Naive thymus-derived CD4-positive, alpha-beta T cell (primary cell): ENCODE results near the gene ACTA2. TPM values are rescaled to one million over a fixed set of nuclear protein-coding genes. Genes with fewer than 3 reads are reported as not detected.

Experiments
- ATAC-seq: fragments of 150-1000 bp; cut with Tn5 transposase; 2 replicates; pipeline ENCODE4 v1.10.0; 2021; ENCODE audit warnings: mild to moderate bottlenecking, moderate library complexity
- CTCF ChIA-PET: fragments of 350-600 bp; sonication (Branson Sonifier 250); formaldehyde crosslinking; loops from one replicate; lab custom pipeline; 2021; ENCODE audit warnings: antibody characterized with exemption; lab: Charles Lee
- POLR2A ChIA-PET: fragments of 350-600 bp; sonication (Branson Sonifier 250); formaldehyde crosslinking; loops from one replicate; lab custom pipeline; 2021; ENCODE audit warnings: antibody characterized with exemption, inconsistent platforms; lab: Charles Lee
- DNase-seq, 9 donors: peaks; one replicate each; pipeline versions ENCODE4 v3.0.0 to v3.0.0-alpha.2; 2020 to 2022; ENCODE audit warnings: mixed read lengths in 1 of 9
- H3K27ac ChIP-seq: one replicate; pipeline ENCODE4 v1.7.0; 2013; ENCODE audit warnings: mild to moderate bottlenecking, low read depth, low read length, moderate library complexity
- H3K27me3 ChIP-seq, 2 donors: one replicate each; pipeline ENCODE4 v1.7.0; 2013; ENCODE audit warnings: low read length in 2 of 2, mild to moderate bottlenecking in 2 of 2, moderate library complexity in 2 of 2; ENCODE audit not compliant: control insufficient read depth in 2 of 2, insufficient read depth in 2 of 2
- H3K36me3 ChIP-seq, 3 experiments: 1 replicate in 2 of 3; 2 replicates in 1 of 3; pipeline ENCODE4 v1.7.0; 2013; ENCODE audit warnings: low read length in 3 of 3, mild to moderate bottlenecking in 3 of 3, moderate library complexity in 1 of 3; ENCODE audit not compliant: insufficient read depth in 3 of 3, control insufficient read depth in 2 of 3
- H3K4me1 ChIP-seq, 2 donors: one replicate each; pipeline ENCODE4 v1.7.0; 2013; ENCODE audit warnings: low read length in 2 of 2, mild to moderate bottlenecking in 2 of 2, moderate library complexity in 1 of 2; ENCODE audit not compliant: control insufficient read depth in 2 of 2, insufficient read depth in 2 of 2
- H3K4me3 ChIP-seq: 2 replicates; pipeline ENCODE4 v1.7.0; 2013; ENCODE audit warnings: mild to moderate bottlenecking, low read length
- H3K9me3 ChIP-seq, 3 experiments: 1 replicate in 2 of 3; 2 replicates in 1 of 3; pipeline ENCODE4 v1.7.0; 2013; ENCODE audit warnings: low read length in 3 of 3; ENCODE audit not compliant: control insufficient read depth in 2 of 3
- H3K27ac Mint-ChIP-seq, 9 donors: one replicate each; pipeline ENCODE4 v1.8.0; 2020 to 2022; ENCODE audit warnings: mixed read lengths in 9 of 9, mild to moderate bottlenecking in 8 of 9, moderate library complexity in 5 of 9, inconsistent platforms in 2 of 9
- H3K27me3 Mint-ChIP-seq, 5 donors: one replicate each; pipeline ENCODE4 v1.8.0; 2021 to 2022; ENCODE audit warnings: mixed read lengths in 5 of 5, mild to moderate bottlenecking in 1 of 5
- H3K36me3 Mint-ChIP-seq, 5 donors: one replicate each; pipeline ENCODE4 v1.8.0; 2020 to 2022; ENCODE audit warnings: mixed read lengths in 5 of 5, mild to moderate bottlenecking in 3 of 5, inconsistent platforms in 1 of 5
- H3K4me1 Mint-ChIP-seq, 7 donors: one replicate each; pipeline ENCODE4 v1.8.0; 2020 to 2022; ENCODE audit warnings: mixed read lengths in 7 of 7, mild to moderate bottlenecking in 3 of 7, inconsistent platforms in 1 of 7
- H3K4me3 Mint-ChIP-seq, 10 donors: one replicate each; pipeline ENCODE4 v1.8.0; 2020 to 2022; ENCODE audit warnings: mild to moderate bottlenecking in 10 of 10, mixed read lengths in 10 of 10, moderate library complexity in 6 of 10, inconsistent platforms in 2 of 10
- H3K9me3 Mint-ChIP-seq, 11 donors: one replicate each; pipeline ENCODE4 v1.8.0; 2020 to 2022; ENCODE audit warnings: mixed read lengths in 11 of 11, mild to moderate bottlenecking in 4 of 11, inconsistent platforms in 1 of 11, moderate library complexity in 1 of 11
- intact Hi-C, 2 donors: fragments of 100-400 bp; cut with micrococcal nuclease; formaldehyde crosslinking; loops; one replicate each; pipeline ENCODE4 v1.15.1; 2023
- polyA plus RNA-seq, 2 donors: library from polyadenylated mRNA; unstranded; fragments of 300-500 nt; fragmentation: Illumina TruSeq; gene quantifications; one replicate each; pipeline ENCODE4 v1.2.3, GENCODE V29; 2021
- total RNA-seq, 6 experiments: library from RNA in 5 of 6; stranded (reverse) in 5 of 6; gene quantifications; 1 replicate in 5 of 6; 2 replicates in 1 of 6; pipeline ENCODE4 v1.2.3 and lab custom pipeline; 2021 to 2026

The ACTA2 gene
- total and polyA plus RNA-seq, 7 experiments from 2014 or later: 0.56 to 12.0 (median 1.3) TPM

GRCh38 chr10:88916231-88916630, 36.3 kb downstream of the ACTA2 start:
- DNase-seq: no peak
- Mint-ChIP-seq H3K27me3 (no peaks in the 10 kb centered on the region), H3K36me3 (peaks cover 6 to 58% (median 28%) of the 10 kb centered on the region in 5 donors), H3K4me1 (peaks cover 0 to 13% (median 0%) of the 10 kb centered on the region in 7 donors), H3K27ac (peak overlapping the region in 2 of 9 donors; percentile 14 to 34), H3K4me3 (no peak overlapping the region), H3K9me3 (no peaks in the 10 kb centered on the region)
- H3K27me3 ChIP-seq: no peaks in the 10 kb centered on the region
- intact Hi-C loops: loop anchor here in 1 of 2 donors (2.0 kb wide), 1 partner anchor 15 kb away; no protein-coding TSS in a partner anchor
- H3K4me1 ChIP-seq: no peaks in the 10 kb centered on the region
- POLR2A ChIA-PET: no interaction called here
- no peaks in the 10 kb centered on the region for H3K9me3 ChIP-seq
- CTCF ChIA-PET: no interaction called here
- no peak for ATAC-seq
- no peak overlapping the region for H3K27ac ChIP-seq
- H3K4me3 ChIP-seq: no peak overlapping the region
- H3K36me3 ChIP-seq: peaks cover 7 to 31% (median 10%) of the 10 kb centered on the region in 3 experiments

GRCh38 chr10:88915781-88916180, 36.8 kb downstream of the ACTA2 start:
- intact Hi-C loops: loop anchor here in 1 of 2 donors (2.0 kb wide), 1 partner anchor 15 kb away; no protein-coding TSS in a partner anchor
- Histone ChIP-seq H3K27me3 (no peaks in the 10 kb centered on the region), H3K4me1 (no peaks in the 10 kb centered on the region), H3K27ac (no peak overlapping the region), H3K4me3 (no peak overlapping the region), H3K36me3 (peaks cover 7 to 31% (median 10%) of the 10 kb centered on the region in 3 experiments), H3K9me3 (no peaks in the 10 kb centered on the region)
- POLR2A ChIA-PET: no interaction called here
- DNase-seq (no peak), ATAC-seq (no peak)
- Mint-ChIP-seq H3K4me1 (peaks cover 0 to 13% (median 0%) of the 10 kb centered on the region in 7 donors), H3K27me3 (no peaks in the 10 kb centered on the region), H3K4me3 (no peak overlapping the region), H3K9me3 (no peaks in the 10 kb centered on the region), H3K36me3 (peaks cover 6 to 59% (median 30%) of the 10 kb centered on the region in 5 donors), H3K27ac (peak overlapping the region in 4 of 9 donors; percentile 7 to 39 (median 24))
- CTCF ChIA-PET: no interaction called here

GRCh38 chr10:88913788-88914187, 38.8 kb downstream of the ACTA2 start:
- Histone ChIP-seq H3K4me1 (no peaks in the 10 kb centered on the region), H3K27me3 (no peaks in the 10 kb centered on the region), H3K4me3 (no peak overlapping the region), H3K27ac (no peak overlapping the region), H3K36me3 (peaks cover 7 to 36% (median 14%) of the 10 kb centered on the region in 3 experiments), H3K9me3 (no peaks in the 10 kb centered on the region)
- Mint-ChIP-seq H3K4me3 (no peak overlapping the region), H3K36me3 (peaks cover 6 to 56% (median 30%) of the 10 kb centered on the region in 5 donors), H3K4me1 (peaks cover 0 to 13% (median 0%) of the 10 kb centered on the region in 7 donors), H3K27me3 (no peaks in the 10 kb centered on the region), H3K9me3 (no peaks in the 10 kb centered on the region), H3K27ac (no peak overlapping the region)
- ATAC-seq: no peak
- intact Hi-C loops: no loop called here
- DNase-seq: no peak
- ChIA-PET POLR2A (no interaction called here), CTCF (no interaction called here)

GRCh38 chr10:88913127-88913526, 39.4 kb downstream of the ACTA2 start:
- ChIA-PET POLR2A (no interaction called here), CTCF (no interaction called here)
- Histone ChIP-seq H3K36me3 (peaks cover 7 to 31% (median 14%) of the 10 kb centered on the region in 3 experiments), H3K4me1 (no peaks in the 10 kb centered on the region), H3K4me3 (no peak overlapping the region), H3K9me3 (no peaks in the 10 kb centered on the region), H3K27ac (no peak overlapping the region), H3K27me3 (no peaks in the 10 kb centered on the region)
- DNase-seq (no peak), ATAC-seq (no peak)
- intact Hi-C loops: no loop called here
- H3K4me1 Mint-ChIP-seq: peaks cover 0 to 16% (median 0%) of the 10 kb centered on the region in 7 donors
- no peaks in the 10 kb centered on the region for H3K27me3 Mint-ChIP-seq
- H3K27ac Mint-ChIP-seq: no peak overlapping the region
- H3K36me3 Mint-ChIP-seq: peaks cover 6 to 62% (median 30%) of the 10 kb centered on the region in 5 donors
- no peak overlapping the region for H3K4me3 Mint-ChIP-seq
- H3K9me3 Mint-ChIP-seq: no peaks in the 10 kb centered on the region

- H3K4me3 ChIP-seq: no peak overlapping the region
- intact Hi-C loops: no loop called here
- DNase-seq (no peak), ATAC-seq (no peak)
- H3K27ac ChIP-seq: no peak overlapping the region
- Mint-ChIP-seq H3K9me3 (no peaks in the 10 kb centered on the region), H3K27ac (peak overlapping the region in 1 of 9 donors; percentile 43), H3K4me1 (peaks cover 0 to 20% (median 0%) of the 10 kb centered on the region in 7 donors), H3K27me3 (no peaks in the 10 kb centered on the region), H3K4me3 (no peak overlapping the region), H3K36me3 (peaks cover 8 to 56% (median 33%) of the 10 kb centered on the region in 5 donors)
- ChIA-PET CTCF (no interaction called here), POLR2A (no interaction called here)
- H3K9me3 ChIP-seq: no peaks in the 10 kb centered on the region
- H3K27me3 ChIP-seq: no peaks in the 10 kb centered on the region
- H3K36me3 ChIP-seq: peaks cover 7 to 28% (median 9%) of the 10 kb centered on the region in 3 experiments
- no peaks in the 10 kb centered on the region for H3K4me1 ChIP-seq
These were observed 40.7 kb downstream of the ACTA2 start for GRCh38 chr10:88911851-88912250.

GRCh38 chr10:88911116-88911515, 41.5 kb downstream of the ACTA2 start:
- H3K27ac ChIP-seq: no peak overlapping the region
- Mint-ChIP-seq H3K27me3 (no peaks in the 10 kb centered on the region), H3K4me1 (peaks cover 0 to 21% (median 0%) of the 10 kb centered on the region in 7 donors), H3K27ac (peak overlapping the region in 3 of 9 donors; percentile 14 to 43 (median 34)), H3K4me3 (no peak overlapping the region), H3K36me3 (peaks cover 10 to 57% (median 36%) of the 10 kb centered on the region in 5 donors), H3K9me3 (no peaks in the 10 kb centered on the region)
- peaks cover 7 to 32% (median 9%) of the 10 kb centered on the region in 3 experiments for H3K36me3 ChIP-seq
- DNase-seq (no peak), ATAC-seq (no peak)
- no peaks in the 10 kb centered on the region for H3K27me3 ChIP-seq
- no peak overlapping the region for H3K4me3 ChIP-seq
- no peaks in the 10 kb centered on the region for H3K9me3 ChIP-seq
- ChIA-PET CTCF (no interaction called here), POLR2A (interaction anchor here (1.5 kb wide), 1 partner anchor 30 kb away, joined by 6 read pairs; no protein-coding TSS in a partner anchor)
- intact Hi-C loops: no loop called here
- H3K4me1 ChIP-seq: no peaks in the 10 kb centered on the region

GRCh38 chr10:88908194-88908593, 44.4 kb downstream of the ACTA2 start:
- H3K4me3 Mint-ChIP-seq: no peak overlapping the region
- peaks cover 0 to 14% (median 0%) of the 10 kb centered on the region in 7 donors for H3K4me1 Mint-ChIP-seq
- no peak for DNase-seq
- peak; percentile 52 for ATAC-seq
- Histone ChIP-seq H3K27ac (no peak overlapping the region), H3K4me1 (no peaks in the 10 kb centered on the region), H3K36me3 (peaks cover 0 to 50% (median 24%) of the 10 kb centered on the region in 3 experiments), H3K27me3 (no peaks in the 10 kb centered on the region), H3K9me3 (no peaks in the 10 kb centered on the region), H3K4me3 (no peak overlapping the region)
- intact Hi-C loops: no loop called here
- H3K36me3 Mint-ChIP-seq: peaks cover 10 to 67% (median 37%) of the 10 kb centered on the region in 5 donors
- no peaks in the 10 kb centered on the region for H3K9me3 Mint-ChIP-seq
- peak overlapping the region in 1 of 9 donors; percentile 3 for H3K27ac Mint-ChIP-seq
- no peaks in the 10 kb centered on the region for H3K27me3 Mint-ChIP-seq
- POLR2A ChIA-PET: interaction anchor here (1.0 kb wide), 1 partner anchor 9 kb away, joined by 3 read pairs; no protein-coding TSS in a partner anchor
- CTCF ChIA-PET: no interaction called here
